ENCODE data around the gene CLIP4.

DNA sequence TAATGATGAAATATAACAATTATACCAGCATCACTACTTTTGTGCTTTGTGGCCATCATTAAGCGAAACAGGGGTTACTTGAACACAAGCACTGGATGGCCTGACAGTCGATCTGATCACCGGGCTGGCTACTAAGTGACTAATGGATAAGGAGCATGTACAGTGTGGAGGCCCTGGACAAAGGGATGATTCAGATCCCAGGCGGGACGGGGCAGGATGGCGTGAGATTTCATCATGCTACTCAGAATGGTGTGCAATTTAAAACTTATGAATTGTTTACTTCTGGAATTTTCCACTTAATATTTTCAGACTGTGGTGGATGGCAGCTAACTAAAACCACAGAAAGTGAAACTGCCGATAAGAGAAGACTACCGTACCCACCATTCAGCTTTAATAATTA, 7.0 kb upstream of the CLIP4 start:
- TF ChIP-seq, protein P1, sequence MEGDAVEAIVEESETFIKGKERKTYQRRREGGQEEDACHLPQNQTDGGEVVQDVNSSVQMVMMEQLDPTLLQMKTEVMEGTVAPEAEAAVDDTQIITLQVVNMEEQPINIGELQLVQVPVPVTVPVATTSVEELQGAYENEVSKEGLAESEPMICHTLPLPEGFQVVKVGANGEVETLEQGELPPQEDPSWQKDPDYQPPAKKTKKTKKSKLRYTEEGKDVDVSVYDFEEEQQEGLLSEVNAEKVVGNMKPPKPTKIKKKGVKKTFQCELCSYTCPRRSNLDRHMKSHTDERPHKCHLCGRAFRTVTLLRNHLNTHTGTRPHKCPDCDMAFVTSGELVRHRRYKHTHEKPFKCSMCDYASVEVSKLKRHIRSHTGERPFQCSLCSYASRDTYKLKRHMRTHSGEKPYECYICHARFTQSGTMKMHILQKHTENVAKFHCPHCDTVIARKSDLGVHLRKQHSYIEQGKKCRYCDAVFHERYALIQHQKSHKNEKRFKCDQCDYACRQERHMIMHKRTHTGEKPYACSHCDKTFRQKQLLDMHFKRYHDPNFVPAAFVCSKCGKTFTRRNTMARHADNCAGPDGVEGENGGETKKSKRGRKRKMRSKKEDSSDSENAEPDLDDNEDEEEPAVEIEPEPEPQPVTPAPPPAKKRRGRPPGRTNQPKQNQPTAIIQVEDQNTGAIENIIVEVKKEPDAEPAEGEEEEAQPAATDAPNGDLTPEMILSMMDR (IDR thresholded peaks at IDR 0.05), result no peak
- no peak for TF ChIP-seq POLR2A (IDR thresholded peaks at IDR 0.05)

Measured in uterus (tissue), 2 donors.